ENCODE measurements around the gene CDK14. TPM values are rescaled to one million over a fixed set of nuclear protein-coding genes. Genes with fewer than 3 reads are reported as not detected.

CDK14 gene
- total and polyA plus RNA-seq, 2 of the 8 experiments (the other 6 are each of a cell fraction or from before 2014, with no cell fraction given) = 5.5 to 47.3 TPM

GRCh38 chr7:90622670-90623069 lies 26.5 kb downstream of the CDK14 start:
- H3K4ac ChIP-seq (replicated peaks; ENCODE audit: insufficient read length, low read depth, low read length) = no peak overlapping the region
- H3K23ac ChIP-seq (ENCODE audit: insufficient read length) = no peak overlapping the region
- H3K4me2 ChIP-seq (ENCODE audit: insufficient read depth in 1 of 2, low read depth in 2 of 2, low read length in 2 of 2) = peak overlapping the region in 1 of 2 experiments; percentile 31; a peak in 2 of 4 replicates
- H2BK12ac ChIP-seq (ENCODE audit: low read depth, low read length) = no peak overlapping the region
- no peak for TF ChIP-seq TBP (IDR thresholded peaks at IDR 0.05; ENCODE audit: low read depth, low read length)
- no peak for TF ChIP-seq KDM5A (IDR thresholded peaks at IDR 0.05; ENCODE audit: low read length)
- TF ChIP-seq JUN (IDR thresholded peaks at IDR 0.05; ENCODE audit: low read depth, low read length) = no peak
- TF ChIP-seq CREB1 (IDR thresholded peaks at IDR 0.05) = no peak
- TF ChIP-seq CTCF (IDR thresholded peaks at IDR 0.05; ENCODE audit: control extremely low read depth in 1 of 3, insufficient read depth in 1 of 3, low read depth in 1 of 3, low read length in 3 of 3) = no peak
- TF ChIP-seq RAD21 (IDR thresholded peaks at IDR 0.05 in 1 of 2, conservative IDR thresholded peaks at IDR 0.05 in 1 of 2; ENCODE audit: low read depth in 2 of 2, low read length in 2 of 2) = no peak
- TF ChIP-seq CHD2 (IDR thresholded peaks at IDR 0.05; ENCODE audit: low read length) = no peak
- TF ChIP-seq SIX5 (IDR thresholded peaks at IDR 0.05; ENCODE audit: low read depth, low read length) = no peak
- H4K5ac ChIP-seq (ENCODE audit: insufficient read length, low read depth, low read length) = no peak overlapping the region
- no peak overlapping the region for H4K8ac ChIP-seq (ENCODE audit: extremely low read depth, insufficient read depth, low read length)
- H3K4me3 ChIP-seq (ENCODE audit: extremely low read depth in 1 of 4, insufficient read depth in 2 of 4, low read depth in 3 of 4, low read length in 4 of 4) = no peak overlapping the region; a peak in 1 of 8 replicates
- no peaks in the 10 kb centered on the region for H3K9me3 ChIP-seq (ENCODE audit: insufficient read depth in 2 of 2, low read depth in 1 of 2, low read length in 1 of 2)
- peaks cover 0 to 8% (median 2%) of the 10 kb centered on the region in 4 experiments; a peak in 3 of 7 replicates for H3K27me3 ChIP-seq (replicated peaks in 1 of 4; ENCODE audit: control insufficient read depth in 3 of 4, extremely low read depth in 1 of 4, insufficient read depth in 3 of 4, low read length in 3 of 4)
- no peak for FAIRE-seq
- no peak overlapping the region for H3K56ac ChIP-seq (replicated peaks; ENCODE audit: insufficient read length, low read depth, low read length)
- POLR2A ChIA-PET (ENCODE audit: partially characterized antibody) = no interaction called here
- H2BK20ac ChIP-seq (ENCODE audit: low read length) = no peak overlapping the region
- H2BK5ac ChIP-seq (ENCODE audit: low read depth, low read length) = no peak overlapping the region
- no peak overlapping the region for H3K27ac ChIP-seq (ENCODE audit: low read depth, low read length)
- H4K20me1 ChIP-seq (replicated peaks in 1 of 2; ENCODE audit: control insufficient read depth in 1 of 2, insufficient read depth in 2 of 2, low read length in 2 of 2) = no peaks in the 10 kb centered on the region
- no peak overlapping the region for H2AK5ac ChIP-seq (ENCODE audit: low read depth, low read length)
- no peak overlapping the region for H4K91ac ChIP-seq (replicated peaks; ENCODE audit: insufficient read length, low read length)
- no peaks in the 10 kb centered on the region for H3K23me2 ChIP-seq (ENCODE audit: low read depth, low read length)
- no peaks in the 10 kb centered on the region for H3K79me1 ChIP-seq (ENCODE audit: low read depth, low read length)
- peaks cover 0 to 10% of the 10 kb centered on the region in 2 experiments; a peak in 1 of 4 replicates for H3K79me2 ChIP-seq (ENCODE audit: control insufficient read depth in 1 of 2, insufficient read depth in 2 of 2, low read length in 2 of 2)
- H2BK15ac ChIP-seq (ENCODE audit: low read length) = no peak overlapping the region
- H3K36me3 ChIP-seq (ENCODE audit: control insufficient read depth in 2 of 4, insufficient read depth in 4 of 4, low read length in 3 of 4) = no peaks in the 10 kb centered on the region
- H3K14ac ChIP-seq (ENCODE audit: insufficient read length) = no peak overlapping the region
- no peak for DNase-seq (ENCODE audit: low read depth in 1 of 2, low spot score in 2 of 2)
- no peak overlapping the region for H2BK120ac ChIP-seq (replicated peaks; ENCODE audit: low read depth, low read length)
- peaks cover 0 to 24% (median 12%) of the 10 kb centered on the region in 4 experiments; a peak in 4 of 7 replicates for H3K4me1 ChIP-seq (replicated peaks in 1 of 4; ENCODE audit: control insufficient read depth in 3 of 4, insufficient read depth in 4 of 4, low read length in 3 of 4)
- no peak overlapping the region for H2AFZ ChIP-seq (ENCODE audit: low read length)
- WGBS, 2 experiments (ENCODE audit: extremely low coverage in 1 of 2, insufficient coverage in 1 of 2, insufficient read length in 1 of 2, insufficient replicate concordance in 2 of 2, low coverage in 1 of 2, low lambda C conversion rate in 2 of 2, missing lambda C conversion rate in 1 of 2) = 83% methylated on average over 2 of the region's 2 CpGs; no CpG with 5 or more reads in 1 of the 2 experiments
- CTCF ChIA-PET (ENCODE audit: partially characterized antibody) = interaction anchor here (0.7 to 1.6 kb wide), 2 partner anchors 26 to 79 kb away, joined by 3 to 5 read pairs; partner anchors contain the start of gene CDK14
- H3K18ac ChIP-seq (ENCODE audit: extremely low read depth, low read length) = no peak overlapping the region
- no peak overlapping the region for H3K9ac ChIP-seq (replicated peaks in 1 of 4; ENCODE audit: extremely low read depth in 1 of 4, low read depth in 3 of 4, low read length in 3 of 4)
